ENCODE measurements around the gene RNF145.

Gene RNF145

GRCh38 chr5:159216454-159216853 is 7.1 kb upstream of the RNF145 start:
- H3K36me3 ChIP-seq (ENCODE audit: low read length), result no peaks in the 10 kb centered on the region
- H3K9ac ChIP-seq (ENCODE audit: low read length), result no peak overlapping the region
- H3F3A ChIP-seq (ENCODE audit: insufficient read depth), result no peaks in the 10 kb centered on the region
- H3K4me2 ChIP-seq (ENCODE audit: low read depth, low read length, poor library complexity, severe bottlenecking), result no peak overlapping the region
- no peaks in the 10 kb centered on the region for H4K20me1 ChIP-seq (ENCODE audit: low read depth, low read length)
- H3K79me2 ChIP-seq (ENCODE audit: insufficient read depth, low read length), result no peaks in the 10 kb centered on the region
- H3K9me2 ChIP-seq (replicated peaks; ENCODE audit: insufficient read depth, low read length), result no peaks in the 10 kb centered on the region
- no peaks in the 10 kb centered on the region for H3K9me3 ChIP-seq (ENCODE audit: insufficient read depth, low read length)
- H3K27me3 ChIP-seq (ENCODE audit: low read length), result no peaks in the 10 kb centered on the region
- no peak overlapping the region for H2AFZ ChIP-seq (ENCODE audit: low read depth, low read length, severe bottlenecking)
- H3K4me3 ChIP-seq (ENCODE audit: insufficient read depth, low read length, poor library complexity, severe bottlenecking), result no peak overlapping the region
- TF ChIP-seq CTCF (IDR thresholded peaks at IDR 0.05; ENCODE audit: insufficient read depth, low read length, poor library complexity, severe bottlenecking), result no peak
- H3K27ac ChIP-seq (ENCODE audit: low read depth, low read length), result no peak overlapping the region

DNA sequence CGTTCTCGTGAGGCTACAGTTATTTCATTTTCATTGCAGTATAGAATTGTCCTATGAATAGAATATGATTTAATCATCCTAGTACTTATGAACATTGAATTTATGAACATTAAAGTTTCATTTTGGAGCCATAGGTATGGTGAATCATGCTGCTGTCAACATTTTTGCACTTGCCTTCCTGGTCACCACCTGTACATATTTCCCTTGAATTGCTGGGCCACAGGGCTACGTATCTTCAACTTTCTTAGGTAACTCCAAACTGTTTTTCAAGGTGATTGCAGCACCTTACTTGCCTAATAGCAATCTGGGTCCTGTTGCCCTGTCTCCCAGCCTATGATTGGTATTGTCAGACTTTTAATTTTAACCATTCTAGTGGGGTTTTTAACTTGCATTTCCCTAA is 6.5 kb upstream of the RNF145 start:
- no peak overlapping the region for H3K27ac ChIP-seq (ENCODE audit: low read depth, low read length)

DNA sequence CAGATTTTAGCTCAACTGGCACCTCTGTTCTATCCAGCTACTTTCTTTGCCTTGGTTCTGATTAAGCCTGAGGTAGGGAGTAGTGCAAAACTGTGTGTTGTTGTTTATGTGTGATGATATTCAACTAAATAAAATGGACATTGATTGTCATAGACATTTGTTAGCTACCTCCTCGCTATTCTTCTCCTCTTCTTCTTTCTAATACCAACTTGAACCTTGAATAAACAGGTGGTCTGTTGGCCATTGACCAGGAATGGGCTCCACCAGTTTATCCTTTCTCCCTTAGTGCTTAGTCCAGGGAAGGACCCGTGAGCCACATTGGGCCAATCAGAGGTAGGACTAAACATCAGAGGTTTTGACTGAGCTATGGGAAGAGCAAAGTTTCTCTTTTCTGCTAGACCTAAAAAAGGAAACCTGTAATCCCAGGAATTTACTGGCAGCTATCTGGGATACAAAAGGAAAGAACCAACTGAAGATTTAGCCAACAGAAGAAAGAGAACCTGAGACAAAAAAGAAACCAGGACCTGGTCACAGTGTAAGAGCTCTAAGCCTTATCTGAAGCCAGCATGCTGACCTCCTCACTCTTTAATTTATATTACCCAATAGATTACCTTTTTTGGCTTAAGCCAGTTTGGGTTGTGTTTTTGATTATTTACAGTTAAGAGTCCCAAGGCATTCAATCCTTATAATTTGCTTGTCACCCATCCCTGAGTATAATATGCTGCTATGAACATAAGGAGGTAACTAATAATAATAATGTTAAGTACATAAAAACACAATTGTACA is 5.3 kb upstream of the RNF145 start:
- H3K4me3 ChIP-seq (ENCODE audit: insufficient read depth, low read length, poor library complexity, severe bottlenecking), result no peak overlapping the region
- no peaks in the 10 kb centered on the region for H3K79me2 ChIP-seq (ENCODE audit: insufficient read depth, low read length)
- H3F3A ChIP-seq (ENCODE audit: insufficient read depth), result peaks cover 11% of the 10 kb centered on the region
- H3K9me3 ChIP-seq (ENCODE audit: insufficient read depth, low read length), result no peaks in the 10 kb centered on the region
- H3K9me2 ChIP-seq (replicated peaks; ENCODE audit: insufficient read depth, low read length), result no peaks in the 10 kb centered on the region
- no peak overlapping the region for H3K4me2 ChIP-seq (ENCODE audit: low read depth, low read length, poor library complexity, severe bottlenecking)
- no peaks in the 10 kb centered on the region for H3K27me3 ChIP-seq (ENCODE audit: low read length)
- no peak overlapping the region for H2AFZ ChIP-seq (ENCODE audit: low read depth, low read length, severe bottlenecking)
- no peak overlapping the region for H3K9ac ChIP-seq (ENCODE audit: low read length)
- no peak for TF ChIP-seq CTCF (IDR thresholded peaks at IDR 0.05; ENCODE audit: insufficient read depth, low read length, poor library complexity, severe bottlenecking)
- TF ChIP-seq EZH2phosphoT487 (conservative IDR thresholded peaks at IDR 0.05; ENCODE audit: low read length), result no peak
- no peaks in the 10 kb centered on the region for H3K36me3 ChIP-seq (ENCODE audit: low read length)
- no peak overlapping the region for H3K27ac ChIP-seq (ENCODE audit: low read depth, low read length)
- H4K20me1 ChIP-seq (ENCODE audit: low read depth, low read length), result no peaks in the 10 kb centered on the region

More for the DNA sequence above, 6.5 kb upstream of the RNF145 start:
- no peaks in the 10 kb centered on the region for H3K9me3 ChIP-seq (ENCODE audit: insufficient read depth, low read length)
- H3K4me2 ChIP-seq (ENCODE audit: low read depth, low read length, poor library complexity, severe bottlenecking), result no peak overlapping the region
- no peaks in the 10 kb centered on the region for H3K79me2 ChIP-seq (ENCODE audit: insufficient read depth, low read length)
- no peaks in the 10 kb centered on the region for H3K9me2 ChIP-seq (replicated peaks; ENCODE audit: insufficient read depth, low read length)
- no peak for TF ChIP-seq EZH2phosphoT487 (conservative IDR thresholded peaks at IDR 0.05; ENCODE audit: low read length)
- no peak for TF ChIP-seq CTCF (IDR thresholded peaks at IDR 0.05; ENCODE audit: insufficient read depth, low read length, poor library complexity, severe bottlenecking)
- no peak overlapping the region for H3K4me3 ChIP-seq (ENCODE audit: insufficient read depth, low read length, poor library complexity, severe bottlenecking)
- H3F3A ChIP-seq (ENCODE audit: insufficient read depth), result no peaks in the 10 kb centered on the region
- H3K27me3 ChIP-seq (ENCODE audit: low read length), result no peaks in the 10 kb centered on the region
- no peak overlapping the region for H3K9ac ChIP-seq (ENCODE audit: low read length)
- H2AFZ ChIP-seq (ENCODE audit: low read depth, low read length, severe bottlenecking), result no peak overlapping the region
- H3K36me3 ChIP-seq (ENCODE audit: low read length), result no peaks in the 10 kb centered on the region
- H4K20me1 ChIP-seq (ENCODE audit: low read depth, low read length), result no peaks in the 10 kb centered on the region

Data from SU-DHL-6 (cell line).